Measurements from ENCODE around the gene SLMAP.
A peak's percentile ranks its signal among the peaks of the same experiment; 100 is the strongest.

SLMAP gene

DNA sequence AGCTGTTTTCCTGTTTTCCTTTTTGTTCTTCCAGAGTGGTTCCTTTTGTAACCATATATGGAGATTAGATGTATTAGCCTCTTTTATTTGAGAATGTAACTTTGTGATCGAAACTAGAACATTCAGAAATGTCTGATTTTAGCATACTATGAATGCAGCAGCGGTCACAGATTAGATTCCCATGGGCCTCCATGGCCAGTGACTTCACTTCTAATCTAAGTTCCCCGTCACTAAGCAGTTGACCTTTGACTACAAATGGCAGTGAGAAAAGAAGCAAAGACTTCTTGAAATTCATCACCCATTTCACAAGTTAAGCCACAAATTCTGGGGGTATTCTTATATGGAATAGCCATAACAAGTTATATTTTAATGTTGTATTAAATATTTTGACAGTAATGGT lies 137.6 kb downstream of the SLMAP start:
- DNase-seq (ENCODE audit: low read depth), result no peak

DNA sequence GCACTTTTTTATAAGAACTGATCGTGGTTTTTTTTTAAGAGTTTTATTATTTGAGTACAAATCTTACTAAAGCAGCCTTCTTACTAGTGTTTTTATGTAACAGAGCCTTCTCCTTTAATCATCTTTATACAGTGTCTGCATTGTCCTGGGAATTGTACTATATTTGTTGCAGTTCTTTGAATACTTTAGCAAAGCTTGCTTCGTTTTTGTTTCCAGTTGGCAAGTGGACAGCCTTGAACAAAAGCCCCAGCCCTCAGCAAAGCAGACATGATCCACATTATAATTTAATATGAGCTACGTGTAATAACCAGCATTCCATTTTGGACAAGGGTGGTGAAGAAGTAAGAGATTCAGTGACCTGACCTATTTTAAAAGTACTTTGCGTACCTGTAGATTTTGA lies 139.9 kb downstream of the SLMAP start:
- no peak for DNase-seq (ENCODE audit: low read depth)

GRCh38 chr3:57896691-57897090 lies 140.6 kb downstream of the SLMAP start:
- DNase-seq (ENCODE audit: low read depth), result no peak

DNA sequence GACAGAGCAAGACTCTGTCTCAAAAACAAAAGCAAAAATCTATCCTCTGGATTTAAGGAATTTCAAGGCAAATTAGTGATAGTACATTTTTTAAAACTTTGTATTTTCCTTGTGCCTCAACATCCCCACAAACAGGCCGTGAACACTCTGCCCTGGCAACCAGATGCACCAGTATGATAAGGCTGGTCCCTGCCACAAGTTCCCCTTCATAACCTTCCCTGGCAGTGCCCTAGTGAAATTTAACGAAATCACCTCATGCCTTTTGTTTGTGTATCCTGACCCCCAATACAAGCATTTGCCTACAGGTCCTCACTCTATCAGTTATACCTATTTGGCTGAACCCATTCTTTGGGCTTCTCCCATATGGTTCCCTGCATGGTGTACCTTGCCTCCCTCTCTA lies 144.7 kb downstream of the SLMAP start:
- no peak for DNase-seq (ENCODE audit: low read depth)

GRCh38 chr3:57903124-57903890 lies 147.2 kb downstream of the SLMAP start:
- no peak for DNase-seq (ENCODE audit: low read depth)

DNA sequence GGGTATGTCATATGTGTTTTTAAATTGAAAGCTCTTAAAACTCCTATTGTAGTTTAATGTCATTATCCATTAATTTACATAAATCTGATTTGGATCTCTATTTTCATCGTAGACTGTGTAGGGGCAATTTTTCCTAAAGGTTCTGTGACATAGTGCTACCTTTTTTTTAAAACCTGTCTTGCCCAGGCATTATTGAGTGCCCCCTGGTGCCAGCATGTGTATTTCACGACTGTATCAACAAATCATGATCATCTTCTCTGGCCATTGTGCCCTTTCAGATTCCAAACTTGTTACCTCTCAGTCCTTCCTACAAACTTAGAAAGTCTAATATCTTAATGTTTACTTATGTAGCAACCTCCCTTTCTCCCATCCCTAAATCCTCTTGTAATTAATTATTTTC lies 154.9 kb downstream of the SLMAP start:
- peak; percentile 22 for DNase-seq (ENCODE audit: low read depth)

DNA sequence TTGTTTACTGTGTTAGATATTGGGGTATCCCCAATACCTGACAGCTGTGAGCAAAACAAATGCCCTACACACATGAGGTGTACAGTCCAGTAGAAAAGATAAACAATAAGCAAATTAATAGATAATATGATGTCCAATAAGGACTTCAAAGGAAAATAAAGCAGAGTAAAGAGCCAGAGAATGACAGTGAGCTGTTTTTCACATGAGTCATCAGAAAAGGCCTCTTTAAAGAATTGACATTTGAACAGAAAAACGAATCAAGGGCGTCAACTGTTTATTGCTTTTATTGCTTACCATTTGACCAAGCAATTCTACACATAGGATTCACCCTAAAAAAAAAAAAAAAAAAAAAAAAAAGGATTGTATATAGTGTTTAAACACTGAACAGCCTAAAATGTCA lies 155.5 kb downstream of the SLMAP start:
- DNase-seq (ENCODE audit: low read depth), result peak; percentile 49

GRCh38 chr3:57917601-57918000 lies 161.5 kb downstream of the SLMAP start:
- peak; percentile 29 for DNase-seq (ENCODE audit: low read depth)

- peak; percentile 94 for DNase-seq (ENCODE audit: low read depth)
These were observed 162.2 kb downstream of the SLMAP start for GRCh38 chr3:57918123-57918837.

- DNase-seq (ENCODE audit: low read depth), result peak; percentile 11
These were observed 163.9 kb downstream of the SLMAP start for GRCh38 chr3:57919987-57920386.

- DNase-seq (ENCODE audit: low read depth), result no peak
These were observed 167.0 kb downstream of the SLMAP start for GRCh38 chr3:57923101-57923500.

GRCh38 chr3:57923752-57924151 lies 167.6 kb downstream of the SLMAP start:
- DNase-seq (ENCODE audit: low read depth), result no peak

DNA sequence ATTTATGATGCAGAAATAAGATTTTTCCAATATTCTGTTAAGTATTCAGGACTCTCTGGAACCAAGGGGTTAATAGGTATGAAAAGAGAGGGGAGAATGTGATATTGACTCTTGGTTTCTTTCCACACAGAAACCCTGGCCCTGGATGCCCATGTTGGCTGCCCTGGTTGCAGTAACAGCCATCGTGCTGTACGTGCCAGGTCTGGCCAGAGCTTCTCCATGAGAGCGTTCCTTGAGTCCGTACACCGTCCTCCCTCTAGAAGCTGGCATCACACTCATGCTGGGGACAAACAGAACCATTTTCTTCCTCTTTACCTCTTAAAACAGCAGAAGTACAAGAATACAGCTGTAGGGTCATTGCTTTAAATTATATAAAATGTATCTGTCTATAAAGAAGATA lies 171.1 kb downstream of the SLMAP start:
- no peak for DNase-seq (ENCODE audit: low read depth)

GRCh38 chr3:57927916-57928315 lies 171.8 kb downstream of the SLMAP start:
- peak; percentile 54 for DNase-seq (ENCODE audit: low read depth)

DNA sequence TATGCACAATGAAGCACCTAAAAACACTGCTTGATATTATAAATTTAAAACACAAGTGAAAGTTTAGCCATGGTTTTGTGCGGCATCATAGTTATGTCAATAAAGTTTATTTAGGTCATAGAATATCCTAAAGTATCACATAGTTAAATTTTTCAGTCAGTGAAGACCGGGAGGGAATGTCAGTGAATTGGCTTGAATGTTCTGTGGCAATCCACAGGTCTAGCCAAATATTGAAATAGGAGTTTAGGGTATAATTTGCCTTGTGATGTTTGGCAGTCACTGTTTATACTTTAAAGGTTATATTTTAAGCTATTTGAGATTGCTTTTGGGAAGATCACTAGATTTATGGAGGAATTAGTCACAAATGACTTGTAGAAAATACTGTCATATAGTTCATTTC lies 172.4 kb downstream of the SLMAP start:
- DNase-seq (ENCODE audit: low read depth), result no peak

DNA sequence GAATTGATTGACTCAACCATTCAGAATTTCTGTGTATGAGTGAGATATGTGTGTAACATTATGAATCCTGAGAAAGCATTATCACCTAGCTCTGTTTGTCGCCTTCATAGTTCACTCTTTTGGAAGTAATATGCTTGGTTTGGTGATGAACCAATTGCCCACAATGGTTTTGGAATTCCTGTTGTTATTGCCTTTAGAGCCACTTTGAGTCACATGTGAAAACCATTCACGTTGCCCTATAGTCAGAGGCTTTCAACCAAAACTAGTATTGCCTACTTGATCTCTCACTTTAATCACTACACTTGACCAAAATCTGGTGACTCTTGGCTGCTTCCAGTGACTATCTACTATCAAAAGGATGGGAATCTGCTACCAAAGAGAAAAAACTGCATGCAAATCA lies 173.9 kb downstream of the SLMAP start:
- no peak for DNase-seq (ENCODE audit: low read depth)

DNA sequence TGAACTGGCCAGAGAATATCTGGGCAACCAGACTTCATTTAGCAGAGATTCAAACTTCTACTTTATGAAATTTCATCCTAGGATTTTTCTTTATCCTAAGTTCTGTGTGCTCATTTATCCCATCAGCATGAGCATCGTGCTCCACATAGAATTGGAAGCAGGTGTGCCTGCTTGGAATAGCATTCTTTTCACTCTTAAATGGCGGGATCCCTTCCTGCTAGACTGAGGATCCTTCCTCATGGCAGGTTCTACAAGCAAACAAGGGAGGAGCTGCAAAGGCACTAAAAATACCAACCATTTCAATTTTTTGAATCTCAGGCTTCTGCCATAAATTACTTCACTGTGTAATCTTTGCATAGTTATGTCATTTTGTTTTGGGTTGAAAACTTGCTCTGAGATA lies 177.5 kb downstream of the SLMAP start:
- no peak for DNase-seq (ENCODE audit: low read depth)

- no peak for DNase-seq (ENCODE audit: low read depth)
These were observed 178.3 kb downstream of the SLMAP start for GRCh38 chr3:57934373-57934772.

DNA sequence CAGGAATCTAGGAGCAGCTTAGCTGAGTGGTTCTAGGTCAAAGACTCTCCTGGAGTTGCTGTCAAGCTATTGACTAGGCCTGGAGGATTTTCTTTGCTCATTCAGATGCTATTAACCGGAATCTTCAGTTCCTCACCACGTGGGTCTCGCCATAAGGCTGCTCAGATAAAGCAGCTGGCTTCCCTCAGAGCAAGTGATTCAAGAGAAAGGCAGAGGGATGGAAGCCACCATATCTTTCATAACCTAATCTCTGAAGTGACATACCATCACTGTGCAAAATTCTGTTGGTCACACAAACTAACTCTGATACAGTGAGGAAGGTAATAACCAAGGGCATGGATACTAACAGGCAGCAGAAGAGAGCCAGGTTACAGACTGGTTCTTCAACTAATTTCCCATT lies 179.4 kb downstream of the SLMAP start:
- DNase-seq (ENCODE audit: low read depth), result no peak

GRCh38 chr3:57937092-57937491 lies 181.0 kb downstream of the SLMAP start:
- DNase-seq (ENCODE audit: low read depth), result no peak

DNA sequence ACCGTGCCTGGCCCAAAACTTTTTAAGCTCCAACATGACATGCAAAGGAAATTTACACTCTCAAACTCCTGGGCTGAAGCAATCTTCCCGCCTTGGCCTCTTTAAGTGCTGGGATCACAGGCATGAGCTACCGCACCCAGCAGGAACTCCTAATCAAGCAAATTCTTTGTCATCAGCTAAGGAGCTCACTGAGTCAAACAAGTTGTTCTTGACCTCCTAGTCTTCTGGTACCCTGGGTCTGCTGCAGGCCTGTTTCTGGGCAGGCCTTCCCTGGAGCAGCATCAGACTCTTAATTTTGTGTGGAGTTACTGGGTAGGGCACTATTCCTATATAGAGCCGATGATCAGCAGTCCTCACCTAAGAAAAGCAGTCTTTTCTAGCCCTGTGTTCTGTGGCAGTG lies 183.7 kb downstream of the SLMAP start:
- no peak for DNase-seq (ENCODE audit: low read depth)

- no peak for DNase-seq (ENCODE audit: low read depth)
These were observed 186.3 kb downstream of the SLMAP start for GRCh38 chr3:57942388-57942787.

- peak; percentile 74 for DNase-seq (ENCODE audit: low read depth)
These were observed 186.8 kb downstream of the SLMAP start for GRCh38 chr3:57942872-57943283.
